Adrenal gland (tissue), 12 donors: ENCODE data around the gene MYL7. TPM values are rescaled to one million over a fixed set of nuclear protein-coding genes. Genes with fewer than 3 reads are reported as not detected.

ENCODE experiments used
- DNase-seq, 7 donors: peaks; one replicate each; pipeline ENCODE4 v3.0.0-alpha.2; 2019 to 2020
- H3K27ac ChIP-seq, 5 donors: fragments of 200-600 bp; sonication (generic) in 4 of 5; 1 replicate in 3 of 5; 2 replicates in 2 of 5; pipeline versions ENCODE4 v1.5.1 to v1.8.0; 2016 to 2020; ENCODE audit warnings: mild to moderate bottlenecking in 1 of 5
- H3K27me3 ChIP-seq: fragments of 200-600 bp; 2 replicates; pipeline ENCODE4 v1.8.0; 2021
- H3K36me3 ChIP-seq, 2 donors: fragments of 200-600 bp; replicated peaks in 1 of 2; 1 replicate in 1 of 2; 2 replicates in 1 of 2; pipeline versions ENCODE4 v1.5.1 to v1.8.0; 2018 to 2022
- H3K4me1 ChIP-seq, 2 donors: fragments of 200-600 bp; replicated peaks in 1 of 2; 1 replicate in 1 of 2; 2 replicates in 1 of 2; pipeline versions ENCODE4 v1.5.1 to v1.8.0; 2018 to 2021
- H3K4me3 ChIP-seq, 4 donors: fragments of 200-600 bp; sonication (generic) in 3 of 4; one replicate each; pipeline ENCODE4 v1.5.1; 2016 to 2018
- H3K9me3 ChIP-seq, 3 donors: fragments of 200-600 bp; sonication (generic) in 1 of 3; replicated peaks in 1 of 3; 1 replicate in 2 of 3; 2 replicates in 1 of 3; pipeline versions ENCODE4 v1.5.1 to v1.8.0; 2016 to 2021
- POLR2A ChIP-seq, 2 donors: fragments of 450-650 bp; IDR thresholded peaks; one replicate each; pipeline ENCODE4 v1.6.1; 2017; ENCODE audit warnings: antibody characterized with exemption in 2 of 2, mild to moderate bottlenecking in 2 of 2, moderate library complexity in 1 of 2
- WGBS, 4 donors: extraction: QIAGEN DNeasy Blood & Tissue Kit in 2 of 4; methylation state at CpG; one replicate each; pipeline versions ENCODE4 v1.1.5 to v1.1.7; 2013 to 2017; 5-methylcytosine and 5-hydroxymethylcytosine counted together
- intact Hi-C, 2 donors: fragments of 100-400 bp; cut with DNase I; formaldehyde crosslinking; loops; one replicate each; pipeline versions ENCODE4 v1.14.1 to v1.15.0; 2022 to 2023
- polyA plus RNA-seq, 3 donors: library from polyadenylated mRNA; stranded (reverse); fragments of 200-250 nt in 2 of 3; fragments of 350-450 nt in 1 of 3; fragmentation: Illumina TruSeq in 1 of 3; extraction: RNeasy Lipid Tissue Mini Kit (QIAGEN cat#74804) in 1 of 3; gene quantifications; one replicate each; pipeline ENCODE4 v1.2.3, GENCODE V29; 2013 to 2014
- total RNA-seq, 9 donors: library from RNA; depleted of rRNA in 4 of 9; stranded (reverse); fragments of >200 nt in 4 of 9; fragments of 120-200 nt in 1 of 9; fragmentation: NEBNext Ultra II Directional in 1 of 9; extraction: Animal tissue kit (Norgen Biotek cat#: 25700) in 1 of 9; gene quantifications; one replicate each; pipeline versions ENCODE4 v1.1.0 to v1.2.4, GENCODE V29; 2013 to 2023
- TF ChIP-seq, protein P1 (sequence below), 6 experiments: fragments of 450-650 bp in 4 of 6; fragments of 200-600 bp in 2 of 6; sonication (generic) in 1 of 6; IDR thresholded peaks; 1 replicate in 5 of 6; 2 replicates in 1 of 6; pipeline versions ENCODE4 v1.5.1 to v1.8.0; 2016 to 2021; ENCODE audit warnings: antibody characterized with exemption in 6 of 6, mild to moderate bottlenecking in 2 of 6, moderate library complexity in 1 of 6
- donor health status: healthy with polysubstance abuse.
- donor health status: Bipolar disorder and iron deficiency.
- donor health status: DM: yes; HTN: yes; CAD: no.
- donor health status: DM: no; HTN: no; CAD: no.
- donor health status: DM: no; HTN: no; CAD: no.
- donor health status: DM: yes; HTN: yes; CAD: no.

Gene MYL7
- total and polyA plus RNA-seq, 12 donors = 0.17 to 3.5 (median 0.24) TPM; not detected in 9

DNA sequence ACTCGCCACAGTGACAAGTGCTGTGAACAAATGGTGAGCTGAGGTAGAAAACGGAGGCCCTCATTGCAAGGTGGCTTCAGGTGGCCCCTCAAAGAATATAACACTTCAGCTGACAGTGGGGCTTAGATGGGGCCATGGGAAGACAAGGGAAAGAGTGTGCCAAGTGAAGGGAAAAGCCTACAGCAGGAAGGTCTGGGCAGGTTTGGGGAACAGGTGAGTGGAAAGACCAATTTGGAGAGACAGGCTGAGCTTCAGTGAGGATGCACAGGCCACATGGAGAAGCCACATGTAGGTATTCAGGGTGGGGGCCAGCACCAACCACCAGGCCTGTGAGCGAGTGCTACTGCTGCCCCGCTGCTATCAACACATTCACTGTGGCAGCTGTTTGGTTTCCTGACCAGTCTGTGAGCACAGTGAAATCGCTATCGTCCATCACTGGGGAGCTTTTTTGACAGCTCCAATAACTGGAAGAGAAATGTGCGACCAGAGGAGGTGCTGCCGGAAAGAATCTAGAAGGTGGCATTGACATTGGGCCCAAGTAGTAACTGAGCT, 21.2 kb downstream of the MYL7 start:
- TF ChIP-seq, protein P1, sequence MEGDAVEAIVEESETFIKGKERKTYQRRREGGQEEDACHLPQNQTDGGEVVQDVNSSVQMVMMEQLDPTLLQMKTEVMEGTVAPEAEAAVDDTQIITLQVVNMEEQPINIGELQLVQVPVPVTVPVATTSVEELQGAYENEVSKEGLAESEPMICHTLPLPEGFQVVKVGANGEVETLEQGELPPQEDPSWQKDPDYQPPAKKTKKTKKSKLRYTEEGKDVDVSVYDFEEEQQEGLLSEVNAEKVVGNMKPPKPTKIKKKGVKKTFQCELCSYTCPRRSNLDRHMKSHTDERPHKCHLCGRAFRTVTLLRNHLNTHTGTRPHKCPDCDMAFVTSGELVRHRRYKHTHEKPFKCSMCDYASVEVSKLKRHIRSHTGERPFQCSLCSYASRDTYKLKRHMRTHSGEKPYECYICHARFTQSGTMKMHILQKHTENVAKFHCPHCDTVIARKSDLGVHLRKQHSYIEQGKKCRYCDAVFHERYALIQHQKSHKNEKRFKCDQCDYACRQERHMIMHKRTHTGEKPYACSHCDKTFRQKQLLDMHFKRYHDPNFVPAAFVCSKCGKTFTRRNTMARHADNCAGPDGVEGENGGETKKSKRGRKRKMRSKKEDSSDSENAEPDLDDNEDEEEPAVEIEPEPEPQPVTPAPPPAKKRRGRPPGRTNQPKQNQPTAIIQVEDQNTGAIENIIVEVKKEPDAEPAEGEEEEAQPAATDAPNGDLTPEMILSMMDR (IDR thresholded peaks at IDR 0.05) = no peak
- no peak for TF ChIP-seq POLR2A (IDR thresholded peaks at IDR 0.05)
- intact Hi-C loops = loop anchor here in 1 of 2 donors (5.0 kb wide), 1 partner anchor 43 kb away; no protein-coding TSS in a partner anchor
- Histone ChIP-seq H3K4me3 (no peak overlapping the region), H3K4me1 (peaks cover 7 to 14% of the 10 kb centered on the region in 2 donors), H3K27ac (no peak overlapping the region), H3K9me3 (no peaks in the 10 kb centered on the region), H3K36me3 (peaks cover 0 to 40% of the 10 kb centered on the region in 2 donors), H3K27me3 (no peaks in the 10 kb centered on the region)
- 86 to 97% (median 88%) methylated on average over 8 of the region's 8 CpGs for WGBS, 4 donors
- peak in 1 of 7 donors; percentile 4 for DNase-seq

DNA sequence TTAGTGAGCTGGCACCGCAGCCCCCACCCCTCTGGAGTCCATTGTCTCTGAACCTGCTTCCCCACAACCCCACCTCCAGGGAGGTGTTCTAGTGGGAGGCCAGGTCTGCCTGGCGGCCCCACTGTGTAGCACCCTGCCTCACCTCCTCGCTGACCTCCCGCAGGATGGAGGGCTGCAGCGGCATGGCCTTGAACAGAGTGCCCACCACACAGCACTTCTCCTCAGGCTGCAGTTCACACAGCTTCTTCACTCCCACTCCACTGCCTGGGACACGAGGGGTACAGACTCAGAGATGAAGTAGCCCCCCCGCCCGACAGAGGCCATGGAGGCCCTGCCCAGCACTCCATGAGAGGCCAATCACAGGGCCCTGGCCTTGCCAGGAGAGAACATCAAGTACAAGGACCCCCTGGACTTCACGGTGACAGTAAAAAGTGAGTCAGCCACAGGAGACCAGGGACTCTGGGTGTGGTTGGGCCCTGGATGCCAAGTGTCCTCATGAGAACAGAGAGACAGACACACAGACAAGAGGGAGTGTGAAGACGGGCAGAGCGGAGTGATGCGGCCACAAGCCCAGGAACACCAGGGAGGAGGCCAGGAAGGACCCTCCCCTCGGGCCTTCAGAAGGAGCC, 23.2 kb downstream of the MYL7 start:
- no peak overlapping the region for H3K4me3 ChIP-seq
- 89 to 94% (median 90%) methylated on average over 9 to 13 of the region's 13 CpGs for WGBS, 4 donors
- TF ChIP-seq, protein P1 (IDR thresholded peaks at IDR 0.05) = no peak
- TF ChIP-seq POLR2A (IDR thresholded peaks at IDR 0.05) = no peak
- peaks cover 7 to 13% of the 10 kb centered on the region in 2 donors for H3K4me1 ChIP-seq
- H3K36me3 ChIP-seq = peaks cover 0 to 43% of the 10 kb centered on the region in 2 donors
- H3K9me3 ChIP-seq = no peaks in the 10 kb centered on the region
- intact Hi-C loops = loop anchor here in 1 of 2 donors (5.0 kb wide), 1 partner anchor 41 kb away; no protein-coding TSS in a partner anchor
- no peak overlapping the region for H3K27ac ChIP-seq
- H3K27me3 ChIP-seq = no peaks in the 10 kb centered on the region
- no peak for DNase-seq

- Histone ChIP-seq H3K36me3 (peaks cover 0 to 47% of the 10 kb centered on the region in 2 donors), H3K27ac (no peak overlapping the region), H3K4me1 (peaks cover 0 to 4% of the 10 kb centered on the region in 2 donors), H3K9me3 (no peaks in the 10 kb centered on the region), H3K4me3 (no peak overlapping the region), H3K27me3 (no peaks in the 10 kb centered on the region)
- DNase-seq = no peak
- intact Hi-C loops = loop anchor here in 1 of 2 donors (5.0 kb wide), 1 partner anchor 40 kb away; no protein-coding TSS in a partner anchor
- 86 to 94% (median 90%) methylated on average over 16 to 25 of the region's 25 CpGs for WGBS, 4 donors
- TF ChIP-seq, protein P1 (IDR thresholded peaks at IDR 0.05) = no peak
- TF ChIP-seq POLR2A (IDR thresholded peaks at IDR 0.05) = no peak
These were observed 24.1 kb downstream of the MYL7 start for GRCh38 chr7:44116789-44117666.
